HCT116 (cell line): ENCODE measurements around the gene CLDN9. TPM values are rescaled to one million over a fixed set of nuclear protein-coding genes. Genes with fewer than 3 reads are reported as not detected.
A peak's percentile ranks its signal among the peaks of the same experiment; 100 is the strongest.

Source experiments
- ATAC-seq: fragments of 200-7000 bp; cut with Tn5 transposase; 2 replicates; pipeline ENCODE4 v1.9.1; 2020; ENCODE audit warnings: mild to moderate bottlenecking, moderate library complexity
- BruUV-seq: library from RNA; stranded (reverse); fragments of 400-500 nt; replicated peaks from 2 replicates; lab custom pipeline; 2021; lab: Mats Ljungman, UMichigan
- CTCF ChIA-PET: fragments of 300-600 bp; sonication (Branson Sonifier 250); formaldehyde crosslinking; loops from one replicate; lab custom pipeline; 2021; ENCODE audit warnings: antibody characterized with exemption; lab: Charles Lee
- POLR2A ChIA-PET: fragments of 300-600, 350-600 bp; sonication (Branson Sonifier 250); formaldehyde crosslinking; loops from one replicate; lab custom pipeline; 2021; ENCODE audit warnings: antibody characterized with exemption; lab: Charles Lee
- RAD21 ChIA-PET, 2 experiments: fragments of 300-600 bp; sonication (Branson Sonifier 250); formaldehyde crosslinking; loops; one replicate each; lab custom pipeline; 2023; ENCODE audit warnings: low total read pairs in 2 of 2; ENCODE audit not compliant: uncharacterized antibody in 2 of 2, unreplicated experiment in 2 of 2, low non-redundant PET in 1 of 2; lab: Charles Lee
- DNase-seq: peaks from one replicate; pipeline ENCODE4 v3.0.0-alpha.2; 2010; ENCODE audit warnings: low read depth, low spot score
- H2AFZ ChIP-seq: fragments of 200-600 bp; shearing (Covaris generic), sonication (generic); 2 replicates; pipeline ENCODE4 v1.6.1; 2017; ENCODE audit warnings: low read depth, mixed run types, mixed read lengths, antibody characterized with exemption, low read length; ENCODE audit not compliant: poor library complexity, severe bottlenecking
- H3K27ac ChIP-seq: 2 replicates; pipeline ENCODE4 v1.5.1; 2012; ENCODE audit warnings: low read depth, low read length
- H3K27me3 ChIP-seq: fragments of 200-600 bp; sonication (generic); 2 replicates; pipeline ENCODE4 v1.6.1; 2016; ENCODE audit warnings: mixed run types, low read length, mixed read lengths; ENCODE audit not compliant: insufficient read depth
- H3K36me3 ChIP-seq, 2 experiments: fragments of 200-500 bp in 1 of 2; fragments of 200-600 bp in 1 of 2; sonication (Bioruptor generic) in 1 of 2; sonication (generic) in 1 of 2; 2 replicates each; pipeline versions ENCODE4 v1.5.1 to v1.6.1; 2014 to 2016; ENCODE audit warnings: low read length in 2 of 2, inconsistent platforms in 1 of 2, mixed read lengths in 1 of 2, mixed run types in 1 of 2; ENCODE audit not compliant: insufficient read depth in 2 of 2, control insufficient read depth in 1 of 2
- H3K4me1 ChIP-seq, 2 experiments: fragments of 200-600 bp in 1 of 2; sonication (generic) in 1 of 2; 2 replicates each; pipeline versions ENCODE4 v1.5.1 to v1.6.1; 2012 to 2017; ENCODE audit warnings: low read length in 2 of 2, inconsistent platforms in 1 of 2, mild to moderate bottlenecking in 1 of 2, mixed read lengths in 1 of 2, mixed run types in 1 of 2, moderate library complexity in 1 of 2; ENCODE audit not compliant: insufficient read depth in 2 of 2, control insufficient read depth in 1 of 2
- H3K4me2 ChIP-seq: fragments of 200-600 bp; sonication (generic); 2 replicates; pipeline ENCODE4 v1.6.1; 2017; ENCODE audit warnings: mixed run types, low read length, mixed read lengths
- H3K4me3 ChIP-seq, 2 experiments: fragments of 200-600 bp in 1 of 2; sonication (generic) in 1 of 2; replicated peaks in 1 of 2; 2 replicates each; pipeline ENCODE4 v1.5.1; 2011 to 2016; ENCODE audit warnings: low read length in 2 of 2, control low read depth in 1 of 2, low read depth in 1 of 2, mild to moderate bottlenecking in 1 of 2, mixed read lengths in 1 of 2, mixed run types in 1 of 2
- H3K79me2 ChIP-seq: fragments of 200-600 bp; sonication (generic); 2 replicates; pipeline ENCODE4 v1.6.1; 2017; ENCODE audit warnings: mild to moderate bottlenecking, mixed run types, low read length, moderate library complexity, mixed read lengths; ENCODE audit not compliant: insufficient read depth
- H3K9ac ChIP-seq: fragments of 200-600 bp; sonication (generic); 2 replicates; pipeline ENCODE4 v1.6.1; 2016; ENCODE audit warnings: low read length, mixed read lengths
- H3K9me2 ChIP-seq: fragments of 200-600 bp; sonication (generic), shearing (Covaris generic); 2 replicates; pipeline ENCODE4 v1.6.1; 2017; ENCODE audit warnings: mixed run types, mild to moderate bottlenecking, moderate library complexity; ENCODE audit not compliant: insufficient read depth
- H3K9me3 ChIP-seq, 2 experiments: fragments of 200-500 bp in 1 of 2; fragments of 200-600 bp in 1 of 2; sonication (Bioruptor generic) in 1 of 2; sonication (generic) in 1 of 2; 2 replicates each; pipeline ENCODE4 v1.6.1; 2014 to 2017; ENCODE audit warnings: low read length in 2 of 2, mixed read lengths in 2 of 2, inconsistent platforms in 1 of 2, low read depth in 1 of 2, mild to moderate bottlenecking in 1 of 2, mixed run types in 1 of 2, moderate library complexity in 1 of 2; ENCODE audit not compliant: control insufficient read depth in 1 of 2, insufficient read depth in 1 of 2
- H4K20me1 ChIP-seq: fragments of 200-600 bp; sonication (generic), shearing (Covaris generic); 2 replicates; pipeline ENCODE4 v1.6.1; 2017; ENCODE audit warnings: mixed run types, mild to moderate bottlenecking, moderate library complexity; ENCODE audit not compliant: insufficient read depth
- FOSL1 ChIP-seq: IDR thresholded peaks from 2 replicates; pipeline ENCODE4 v1.6.1; 2012; ENCODE audit warnings: low read depth
- JUND ChIP-seq: IDR thresholded peaks from 2 replicates; pipeline ENCODE4 v1.6.1; 2012
- POLR2AphosphoS5 ChIP-seq: IDR thresholded peaks from 2 replicates; pipeline ENCODE4 v1.6.1; 2011; ENCODE audit warnings: mild to moderate bottlenecking, low read depth, low read length, moderate library complexity
- RAD21 ChIP-seq: IDR thresholded peaks from 2 replicates; pipeline ENCODE4 v1.6.1; 2012; ENCODE audit warnings: low read depth, mild to moderate bottlenecking
- TCF7L2 ChIP-seq: IDR thresholded peaks from 2 replicates; pipeline ENCODE4 v1.7.0; 2011; ENCODE audit warnings: borderline replicate concordance, inconsistent platforms; ENCODE audit not compliant: insufficient read depth, insufficient read length; ENCODE audit errors: extremely low read depth
- YY1 ChIP-seq: IDR thresholded peaks from 2 replicates; pipeline ENCODE4 v1.6.1; 2011; ENCODE audit warnings: low read length, low read depth, moderate library complexity, mild to moderate bottlenecking; ENCODE audit not compliant: insufficient replicate concordance; ENCODE audit errors: extremely low read depth
- ZNF274 ChIP-seq: fragments of 200-500 bp; sonication (Bioruptor generic); IDR thresholded peaks from 2 replicates; pipeline ENCODE4 v1.6.1; 2014; ENCODE audit warnings: mild to moderate bottlenecking, low read depth, low read length, inconsistent platforms
- intact Hi-C: fragments of 100-400 bp; cut with micrococcal nuclease; formaldehyde crosslinking; loops from 2 replicates; pipeline ENCODE4 v1.10.0; 2022
- total RNA-seq: library from RNA; stranded (reverse); gene quantifications from one replicate; pipeline ENCODE4 v1.2.1, GENCODE V29; 2021; ENCODE audit not compliant: unreplicated experiment
- TF ChIP-seq, protein P1 (sequence below): IDR thresholded peaks from 2 replicates; pipeline ENCODE4 v1.6.1; 2012
- TF ChIP-seq, protein P2 (sequence below): IDR thresholded peaks from 2 replicates; pipeline ENCODE4 v1.6.1; 2012; ENCODE audit warnings: low read depth

CLDN9 gene
- total RNA-seq, 1 experiment from 2014 or later: 0.76 TPM

- TF ChIP-seq, protein P1, sequence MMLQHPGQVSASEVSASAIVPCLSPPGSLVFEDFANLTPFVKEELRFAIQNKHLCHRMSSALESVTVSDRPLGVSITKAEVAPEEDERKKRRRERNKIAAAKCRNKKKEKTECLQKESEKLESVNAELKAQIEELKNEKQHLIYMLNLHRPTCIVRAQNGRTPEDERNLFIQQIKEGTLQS: no peak
- TF ChIP-seq YY1 (no peak), JUND (no peak), RAD21 (no peak), FOSL1 (no peak), TCF7L2 (no peak), ZNF274 (no peak)
- TF ChIP-seq, protein P2, sequence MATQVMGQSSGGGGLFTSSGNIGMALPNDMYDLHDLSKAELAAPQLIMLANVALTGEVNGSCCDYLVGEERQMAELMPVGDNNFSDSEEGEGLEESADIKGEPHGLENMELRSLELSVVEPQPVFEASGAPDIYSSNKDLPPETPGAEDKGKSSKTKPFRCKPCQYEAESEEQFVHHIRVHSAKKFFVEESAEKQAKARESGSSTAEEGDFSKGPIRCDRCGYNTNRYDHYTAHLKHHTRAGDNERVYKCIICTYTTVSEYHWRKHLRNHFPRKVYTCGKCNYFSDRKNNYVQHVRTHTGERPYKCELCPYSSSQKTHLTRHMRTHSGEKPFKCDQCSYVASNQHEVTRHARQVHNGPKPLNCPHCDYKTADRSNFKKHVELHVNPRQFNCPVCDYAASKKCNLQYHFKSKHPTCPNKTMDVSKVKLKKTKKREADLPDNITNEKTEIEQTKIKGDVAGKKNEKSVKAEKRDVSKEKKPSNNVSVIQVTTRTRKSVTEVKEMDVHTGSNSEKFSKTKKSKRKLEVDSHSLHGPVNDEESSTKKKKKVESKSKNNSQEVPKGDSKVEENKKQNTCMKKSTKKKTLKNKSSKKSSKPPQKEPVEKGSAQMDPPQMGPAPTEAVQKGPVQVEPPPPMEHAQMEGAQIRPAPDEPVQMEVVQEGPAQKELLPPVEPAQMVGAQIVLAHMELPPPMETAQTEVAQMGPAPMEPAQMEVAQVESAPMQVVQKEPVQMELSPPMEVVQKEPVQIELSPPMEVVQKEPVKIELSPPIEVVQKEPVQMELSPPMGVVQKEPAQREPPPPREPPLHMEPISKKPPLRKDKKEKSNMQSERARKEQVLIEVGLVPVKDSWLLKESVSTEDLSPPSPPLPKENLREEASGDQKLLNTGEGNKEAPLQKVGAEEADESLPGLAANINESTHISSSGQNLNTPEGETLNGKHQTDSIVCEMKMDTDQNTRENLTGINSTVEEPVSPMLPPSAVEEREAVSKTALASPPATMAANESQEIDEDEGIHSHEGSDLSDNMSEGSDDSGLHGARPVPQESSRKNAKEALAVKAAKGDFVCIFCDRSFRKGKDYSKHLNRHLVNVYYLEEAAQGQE: no peak
Measured at GRCh38 chr16:3004319-3004718, 8.4 kb upstream of the CLDN9 start (continued).

DNA sequence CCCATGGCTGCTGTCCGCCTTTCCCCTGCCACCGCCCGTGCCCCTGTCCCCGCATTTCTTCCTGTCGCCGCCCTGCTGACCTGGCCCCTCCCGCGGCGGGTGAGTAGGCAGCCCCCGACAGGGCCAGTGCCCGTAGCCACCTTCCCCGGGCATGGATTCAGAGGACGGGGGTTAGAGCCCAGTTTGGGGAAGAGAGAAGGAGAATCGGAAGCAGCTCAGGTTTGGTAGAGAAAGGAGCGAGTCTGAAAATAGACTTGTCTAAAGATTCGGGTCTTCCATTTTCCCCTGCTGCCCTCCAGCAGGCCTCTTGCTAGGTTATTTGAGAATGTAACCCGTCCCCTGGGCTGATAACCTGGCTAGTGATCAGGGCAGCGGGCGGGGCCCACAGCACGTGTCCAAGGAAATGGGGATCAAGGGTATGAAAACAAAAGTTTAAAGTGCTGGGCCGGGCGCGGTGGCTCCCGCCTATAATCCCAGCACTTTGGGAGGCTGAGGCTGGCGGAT is 7.9 kb upstream of the CLDN9 start:
- no TSS peak for BruUV-seq
- TF ChIP-seq POLR2AphosphoS5: no peak
- Histone ChIP-seq H3K9me2 (no peaks in the 10 kb centered on the region), H3K79me2 (no peaks in the 10 kb centered on the region), H3K4me2 (peak overlapping the region; percentile 93), H4K20me1 (no peaks in the 10 kb centered on the region), H3K27me3 (no peaks in the 10 kb centered on the region), H3K4me1 (peaks cover 34 to 58% of the 10 kb centered on the region in 2 experiments), H2AFZ (peak overlapping the region; percentile 48), H3K27ac (no peak overlapping the region), H3K9ac (peak overlapping the region; percentile 63), H3K9me3 (no peaks in the 10 kb centered on the region), H3K36me3 (no peaks in the 10 kb centered on the region), H3K4me3 (peak overlapping the region; percentile 49 to 60)
- ChIA-PET RAD21 (interaction anchor here in 1 of 2 experiments (1.4 kb wide), 1 partner anchor 23 kb away, joined by 7 read pairs; no protein-coding TSS in a partner anchor), POLR2A (interaction anchor here (11.4 kb wide), 1 partner anchor 17 kb away, joined by 188 read pairs; the partner anchor contains the start of genes CLDN6, HCFC1R1, THOC6 and TNFRSF12A), CTCF (interaction anchor here (2.5 to 3.0 kb wide), 2 partner anchors 23 to 27 kb away, joined by 12 to 29 read pairs; no protein-coding TSS in a partner anchor)
- intact Hi-C loops: loop anchor here (2.0 kb wide), 1 partner anchor 20 kb away; the partner anchor contains the start of gene THOC6
- DNase-seq: no peak
- ATAC-seq: no peak
